Right forelimb (tissue), 1 donor: ENCODE results near the gene KLRF1.

ENCODE experiments used
- DNase-seq: peaks from one replicate; pipeline ENCODE4 v3.0.0-alpha.2; 2018

KLRF1 gene

GRCh38 chr12:9827209-9827888, at the start of gene KLRF1:
KLRF1 (plus strand) TSS chr12:9827481; CDS start chr12:9827545, 64 bp downstream.
- DNase-seq = no peak

- DNase-seq = no peak
Measured at GRCh38 chr12:9779209-9779608, 48.1 kb upstream of the KLRF1 start.

- DNase-seq = no peak
Measured at GRCh38 chr12:9781360-9781759, 45.9 kb upstream of the KLRF1 start.

GRCh38 chr12:9782547-9783382, 44.5 kb upstream of the KLRF1 start:
- no peak for DNase-seq

GRCh38 chr12:9784326-9784725, 43.0 kb upstream of the KLRF1 start:
- no peak for DNase-seq

DNA sequence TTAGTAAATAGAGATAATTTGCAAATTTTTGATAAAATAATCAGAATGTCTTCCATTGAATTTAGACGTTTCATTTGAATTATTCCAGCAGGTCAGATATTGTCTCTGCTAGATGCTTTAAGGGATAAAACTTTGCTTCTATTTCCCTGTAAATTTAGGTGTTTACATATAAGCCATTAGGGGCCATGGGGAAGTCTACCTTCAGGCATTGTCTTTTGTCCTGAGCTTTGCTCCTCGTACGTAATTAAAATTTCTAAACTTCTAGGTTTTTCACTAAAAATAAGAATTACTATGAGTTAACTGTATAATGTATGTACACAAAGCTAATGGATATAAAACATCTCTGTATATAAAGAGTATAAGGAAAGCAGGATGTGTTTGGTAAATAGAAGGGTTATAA, 42.5 kb upstream of the KLRF1 start:
- no peak for DNase-seq

GRCh38 chr12:9786726-9787717, 40.3 kb upstream of the KLRF1 start:
- no peak for DNase-seq

DNA sequence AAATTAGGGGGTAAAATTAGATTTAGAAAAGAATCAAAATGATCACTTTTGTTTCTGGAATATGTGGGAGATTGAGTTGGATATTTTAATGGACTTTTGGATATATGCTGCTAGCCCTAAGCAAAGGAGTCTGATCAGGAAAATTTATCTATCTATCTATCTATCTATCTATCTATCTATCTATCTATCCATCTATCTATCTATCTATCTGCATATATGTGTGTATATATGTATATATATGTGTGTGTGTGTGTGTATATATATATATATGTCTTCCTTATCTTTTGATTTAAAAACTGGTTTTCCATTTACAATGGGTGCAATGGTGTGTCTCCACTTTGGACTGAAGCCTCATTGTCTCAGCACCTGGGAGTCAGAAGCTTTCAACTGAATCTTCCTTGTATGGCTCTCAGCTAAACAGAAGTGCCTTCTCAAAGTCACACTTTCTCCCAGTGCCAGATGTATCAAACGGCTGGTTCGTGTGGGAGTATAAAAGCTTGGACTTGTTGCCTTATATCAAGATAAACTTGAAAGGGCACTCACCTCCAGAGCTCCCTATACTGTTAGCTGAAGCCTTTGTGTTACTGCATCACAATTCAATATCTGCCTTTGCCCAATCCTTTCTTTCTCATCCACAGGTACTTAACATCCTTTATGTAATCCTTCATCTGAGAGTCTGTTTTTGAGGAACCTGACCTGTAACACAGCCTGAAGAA, 34.9 kb upstream of the KLRF1 start:
- DNase-seq = no peak

- no peak for DNase-seq
Measured at GRCh38 chr12:9792961-9793617, 34.2 kb upstream of the KLRF1 start.

GRCh38 chr12:9793779-9794395, 33.4 kb upstream of the KLRF1 start:
- no peak for DNase-seq

GRCh38 chr12:9794484-9795093, 32.7 kb upstream of the KLRF1 start:
- DNase-seq = no peak

DNA sequence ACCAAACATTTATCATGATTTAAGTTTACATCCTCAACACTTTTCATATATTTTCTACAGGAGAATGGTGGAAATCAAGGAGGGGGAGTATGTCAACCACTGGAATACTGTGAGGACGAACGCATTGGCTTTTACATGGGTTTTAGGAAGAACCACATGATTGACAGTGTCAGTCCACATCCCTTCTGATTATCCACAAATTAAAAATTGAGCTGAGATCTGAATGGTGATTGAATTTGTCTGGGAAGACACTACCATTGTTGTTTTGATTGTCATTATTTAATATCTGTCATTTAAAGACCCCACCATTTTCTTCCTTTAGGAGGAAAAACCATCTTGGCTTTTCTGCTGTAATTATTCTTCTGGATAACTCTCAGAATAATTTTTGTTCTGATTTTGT, 31.3 kb upstream of the KLRF1 start:
- DNase-seq = no peak

DNA sequence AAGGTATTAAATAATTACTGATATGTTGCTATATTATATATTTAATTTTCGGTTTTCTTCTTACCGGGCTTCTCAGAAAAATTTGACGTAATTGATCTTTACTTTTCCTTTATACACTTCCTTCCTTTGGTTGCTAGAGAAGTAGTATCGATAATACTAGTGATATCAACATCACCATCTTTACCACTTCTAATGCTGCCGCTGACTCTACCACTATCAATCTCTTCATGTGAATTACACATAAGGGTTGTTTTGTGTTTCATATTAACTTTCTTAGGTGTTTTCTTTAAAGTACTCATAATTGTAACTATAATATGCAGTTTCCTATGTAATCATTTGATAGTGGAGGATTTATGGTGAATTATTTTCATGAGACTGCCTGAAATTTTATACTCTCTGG, 30.9 kb upstream of the KLRF1 start:
- DNase-seq = no peak

DNA sequence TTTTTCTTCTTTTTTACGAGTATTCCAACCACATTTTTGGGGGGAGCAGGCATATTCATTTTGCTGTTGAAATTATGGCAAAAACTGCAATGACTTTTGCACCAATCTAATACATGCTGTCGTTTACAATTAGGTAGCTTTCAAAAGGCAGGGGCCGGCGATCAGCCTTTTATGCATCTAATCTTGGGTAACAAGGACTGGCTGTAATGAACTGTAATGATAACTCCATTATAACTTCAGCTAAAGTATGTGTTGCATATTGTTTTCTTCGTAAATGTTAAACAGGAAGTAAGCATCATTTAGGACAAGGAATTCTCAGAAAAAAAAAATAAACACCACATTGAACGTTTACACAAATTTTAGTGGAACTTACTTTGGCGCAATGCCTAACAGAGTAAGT, 30.3 kb upstream of the KLRF1 start:
- DNase-seq = no peak

DNA sequence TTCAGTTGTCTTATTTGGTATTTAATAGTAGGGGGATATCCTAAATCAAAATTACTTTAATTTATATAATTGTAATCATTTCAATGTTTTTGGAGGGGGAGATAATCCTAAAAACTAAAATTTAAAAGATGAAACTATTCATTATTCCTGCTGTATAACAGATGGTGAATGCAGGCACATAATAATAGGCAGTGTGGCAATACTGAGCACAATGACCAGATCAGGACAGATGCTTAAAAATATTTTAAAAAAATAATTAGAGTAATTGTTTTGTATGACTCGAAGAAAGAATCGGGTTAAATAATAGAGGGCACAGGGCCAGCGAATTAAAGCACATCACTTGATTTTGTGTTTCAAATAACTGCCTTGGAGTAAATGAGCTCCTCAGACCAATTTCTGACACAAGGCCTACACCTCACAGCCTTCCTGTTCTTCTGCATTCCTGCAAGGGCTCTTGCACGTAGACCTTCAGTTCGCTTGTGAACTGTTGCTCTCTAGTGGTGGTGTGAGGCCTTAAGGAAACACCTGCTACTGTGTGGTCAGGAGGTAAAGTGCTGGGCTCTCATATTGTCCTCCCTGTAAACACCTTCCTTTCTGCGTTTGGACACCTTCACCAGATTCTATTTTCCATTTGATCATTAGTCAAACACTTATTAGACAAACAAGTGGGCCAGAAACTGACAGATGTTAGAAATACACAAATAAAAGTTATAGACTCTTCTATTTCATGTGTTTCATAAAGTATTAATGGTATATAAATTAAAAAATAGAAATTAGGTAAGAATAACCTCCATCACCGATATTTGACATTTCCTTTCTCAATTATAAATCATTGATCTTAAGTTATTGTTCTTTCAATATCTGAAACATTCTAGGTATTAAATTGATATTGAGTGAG, 29.3 kb upstream of the KLRF1 start:
- DNase-seq = no peak

DNA sequence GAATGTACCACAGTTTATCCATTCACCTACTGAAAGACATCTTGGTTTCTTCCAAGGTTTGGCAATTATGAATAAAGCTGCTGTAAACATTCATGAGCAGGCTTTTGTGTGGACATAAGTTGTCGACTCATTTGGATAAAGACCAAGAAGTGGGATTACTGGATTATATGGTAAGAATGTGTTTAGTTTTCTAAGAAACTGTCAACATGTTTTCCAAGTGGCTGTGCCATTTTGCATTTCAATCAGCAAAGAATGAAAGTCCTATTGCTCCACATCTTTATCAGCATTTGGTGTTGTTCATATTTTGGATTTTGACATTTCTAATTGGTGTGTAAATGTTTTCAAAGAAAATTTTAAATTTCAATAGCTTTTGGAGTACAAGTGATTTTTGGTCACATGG, 27.3 kb upstream of the KLRF1 start:
- no peak for DNase-seq

DNA sequence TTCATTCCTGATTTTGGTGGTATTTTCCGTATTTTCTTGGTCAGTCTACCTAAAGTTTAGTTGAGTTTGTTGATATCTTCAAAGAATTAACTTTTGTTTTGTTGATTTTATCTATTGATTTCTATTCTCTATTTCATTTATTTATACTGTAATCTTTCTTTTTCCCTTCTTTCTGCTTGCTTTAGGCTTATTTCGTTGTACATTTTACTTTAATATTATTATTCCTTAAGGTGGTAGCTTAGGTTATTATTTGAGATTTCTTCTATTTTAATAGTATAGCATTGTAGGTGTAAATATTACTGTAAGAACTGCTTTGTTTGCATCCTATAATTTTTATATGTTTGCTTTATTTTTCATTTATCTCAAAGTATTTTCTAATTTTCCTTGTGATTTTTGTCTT, 21.4 kb upstream of the KLRF1 start:
- DNase-seq = no peak

GRCh38 chr12:9806714-9807113, 20.6 kb upstream of the KLRF1 start:
- DNase-seq = no peak

DNA sequence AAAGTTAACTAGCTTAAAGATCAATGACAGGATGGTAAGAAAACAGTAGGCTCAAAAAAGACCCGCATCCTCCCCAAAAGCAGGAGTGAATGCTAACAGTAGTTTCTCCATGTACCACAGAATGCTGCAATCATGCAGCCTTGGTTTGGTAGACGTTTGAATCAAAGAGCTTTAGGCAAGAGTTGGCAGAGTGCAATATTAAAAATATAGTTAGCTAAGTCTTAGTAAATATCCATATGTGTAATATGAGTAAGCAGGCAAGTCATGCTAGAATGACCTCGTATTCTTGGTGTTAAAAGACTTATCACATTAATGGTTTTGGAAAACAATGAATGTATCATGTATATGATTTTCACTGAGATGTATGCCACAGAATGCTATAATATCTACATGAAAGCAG, 18.8 kb upstream of the KLRF1 start:
- no peak for DNase-seq

GRCh38 chr12:9809338-9809737, 17.9 kb upstream of the KLRF1 start:
- no peak for DNase-seq
